Measurements from ENCODE around the gene SGCE.

The SGCE gene

GRCh38 chr7:94675356-94675755, 19.4 kb upstream of the SGCE start:
- H3K9me3 ChIP-seq, result no peaks in the 10 kb centered on the region
- H3K36me3 ChIP-seq, result no peaks in the 10 kb centered on the region
- DNase-seq, result no peak
- TF ChIP-seq CTCF (IDR thresholded peaks at IDR 0.05; ENCODE audit: low read depth, low read length), result no peak
- H3K27me3 ChIP-seq, result no peaks in the 10 kb centered on the region
- no peak overlapping the region for H3K4me3 ChIP-seq (ENCODE audit: low read depth, low read length)
- H3K4me1 ChIP-seq, result no peaks in the 10 kb centered on the region

- Histone ChIP-seq H3K27me3 (no peaks in the 10 kb centered on the region), H3K9me3 (no peaks in the 10 kb centered on the region)
Observed at GRCh38 chr7:94671444-94672235, 15.7 kb upstream of the SGCE start.

GRCh38 chr7:94669773-94670495, 14.0 kb upstream of the SGCE start:
- H3K4me3 ChIP-seq (ENCODE audit: low read depth, low read length), result no peak overlapping the region
- H3K9me3 ChIP-seq, result no peaks in the 10 kb centered on the region
- no peaks in the 10 kb centered on the region for H3K27me3 ChIP-seq
- H3K4me1 ChIP-seq, result no peaks in the 10 kb centered on the region
- no peak for DNase-seq
- H3K36me3 ChIP-seq, result no peaks in the 10 kb centered on the region
- no peak for TF ChIP-seq CTCF (IDR thresholded peaks at IDR 0.05; ENCODE audit: low read depth, low read length)

More at GRCh38 chr7:94671444-94672235, 15.7 kb upstream of the SGCE start:
- no peak for TF ChIP-seq CTCF (IDR thresholded peaks at IDR 0.05; ENCODE audit: low read depth, low read length)
- no peak overlapping the region for H3K4me3 ChIP-seq (ENCODE audit: low read depth, low read length)
- H3K36me3 ChIP-seq, result no peaks in the 10 kb centered on the region
- no peaks in the 10 kb centered on the region for H3K4me1 ChIP-seq
- DNase-seq, result no peak

- no peak for DNase-seq
- no peaks in the 10 kb centered on the region; the same call in 1 of the 2 replicates for H3K4me1 ChIP-seq
- no peaks in the 10 kb centered on the region for H3K36me3 ChIP-seq
- H3K9me3 ChIP-seq, result no peaks in the 10 kb centered on the region
- no peak for TF ChIP-seq CTCF (IDR thresholded peaks at IDR 0.05; ENCODE audit: low read depth, low read length)
- no peaks in the 10 kb centered on the region for H3K27me3 ChIP-seq
- H3K4me3 ChIP-seq (ENCODE audit: low read depth, low read length), result no peak overlapping the region
Observed at GRCh38 chr7:94666879-94667587, 11.1 kb upstream of the SGCE start.

- Histone ChIP-seq H3K4me3 (ENCODE audit: low read depth, low read length) (no peak overlapping the region), H3K4me1 (no peaks in the 10 kb centered on the region; the same call in 1 of the 2 replicates), H3K27me3 (no peaks in the 10 kb centered on the region), H3K36me3 (no peaks in the 10 kb centered on the region), H3K9me3 (no peaks in the 10 kb centered on the region)
- no peak for TF ChIP-seq CTCF (IDR thresholded peaks at IDR 0.05; ENCODE audit: low read depth, low read length)
- DNase-seq, result no peak
Observed at GRCh38 chr7:94665426-94665825, 9.5 kb upstream of the SGCE start.
